ENCODE results near the gene OR6N2.

OR6N2 gene, protein sequence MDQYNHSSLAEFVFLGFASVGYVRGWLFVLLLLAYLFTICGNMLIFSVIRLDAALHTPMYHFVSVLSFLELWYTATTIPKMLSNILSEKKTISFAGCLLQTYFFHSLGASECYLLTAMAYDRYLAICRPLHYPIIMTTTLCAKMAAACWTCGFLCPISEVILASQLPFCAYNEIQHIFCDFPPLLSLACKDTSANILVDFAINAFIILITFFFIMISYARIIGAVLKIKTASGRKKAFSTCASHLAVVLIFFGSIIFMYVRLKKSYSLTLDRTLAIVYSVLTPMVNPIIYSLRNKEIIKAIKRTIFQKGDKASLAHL

DNA sequence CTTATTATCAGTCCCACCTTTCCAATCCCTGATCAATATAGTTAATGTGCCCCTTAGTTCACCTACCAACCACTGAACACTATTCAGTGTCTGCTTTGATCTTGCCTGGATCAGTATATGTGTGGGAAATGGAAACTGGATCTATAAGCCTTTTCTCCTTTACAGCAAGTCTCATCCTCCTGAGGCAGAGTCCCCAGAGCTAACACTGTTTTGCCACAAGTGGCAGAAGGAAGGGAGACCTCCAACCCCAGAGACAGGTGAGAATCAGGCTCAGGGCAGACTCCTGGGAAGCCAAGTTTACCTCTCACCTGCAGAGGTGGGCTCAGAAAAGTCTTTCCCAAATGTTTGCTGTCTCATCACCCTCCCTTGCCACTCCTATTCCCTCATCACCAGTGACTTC lies at the start of gene OR6N2:
OR6N2 (minus strand) TSS at position 101 of the 400 bp plus-strand sequence. CDS start 3,569 bp downstream, outside the sequence.
- DNase-seq (ENCODE audit: low spot score): no peak
- FAIRE-seq: no peak

DNA sequence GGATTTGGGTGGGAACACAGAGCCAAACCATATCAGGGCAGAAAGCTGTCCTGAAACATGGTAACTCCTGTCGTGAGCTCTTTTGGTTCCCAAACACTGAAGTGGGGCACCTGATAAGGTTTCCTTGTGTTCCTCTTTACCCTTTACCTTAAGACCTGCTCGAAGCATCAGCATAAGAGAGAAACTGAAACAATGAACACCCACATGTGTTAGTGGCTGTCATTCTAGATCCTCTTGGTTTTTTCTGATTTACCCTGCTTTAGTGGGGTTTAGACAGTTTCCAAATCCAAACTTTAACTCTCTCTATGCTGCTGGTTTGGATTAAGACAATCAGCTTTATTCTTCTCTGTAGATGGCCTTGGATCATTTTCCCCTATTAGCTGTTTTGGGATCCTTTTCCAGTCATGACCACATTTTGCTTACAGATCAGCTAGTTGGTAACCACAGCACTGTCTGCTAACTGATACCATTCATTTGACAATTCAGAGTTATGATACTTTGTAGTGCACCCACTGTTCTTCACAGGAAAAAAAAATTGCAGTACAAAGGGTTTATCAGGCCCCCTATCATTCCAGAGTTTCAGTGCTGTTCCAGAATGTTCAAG lies 49.2 kb upstream of the OR6N2 start:
- DNase-seq (ENCODE audit: low spot score) (no peak), FAIRE-seq (no peak)

DNA sequence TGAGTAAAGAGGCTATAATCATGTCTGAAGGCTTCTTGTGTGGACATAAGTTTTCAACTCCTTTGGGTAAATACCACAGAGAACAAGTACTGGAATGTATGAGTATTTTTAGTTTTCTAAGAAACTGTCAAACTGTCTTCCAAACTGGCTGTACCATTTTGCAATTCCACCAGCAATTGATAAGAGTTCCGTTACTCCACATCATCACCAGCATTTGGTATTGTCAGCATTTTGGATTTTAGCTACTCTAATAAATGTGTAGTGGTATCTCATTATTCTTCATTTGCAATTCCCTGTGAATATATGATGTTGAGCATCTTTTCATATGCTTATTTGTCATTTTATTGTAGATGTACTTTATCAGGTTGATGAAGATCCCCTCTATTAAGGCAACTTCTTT lies 40.7 kb upstream of the OR6N2 start:
- DNase-seq (ENCODE audit: low spot score) (no peak), FAIRE-seq (no peak)

DNA sequence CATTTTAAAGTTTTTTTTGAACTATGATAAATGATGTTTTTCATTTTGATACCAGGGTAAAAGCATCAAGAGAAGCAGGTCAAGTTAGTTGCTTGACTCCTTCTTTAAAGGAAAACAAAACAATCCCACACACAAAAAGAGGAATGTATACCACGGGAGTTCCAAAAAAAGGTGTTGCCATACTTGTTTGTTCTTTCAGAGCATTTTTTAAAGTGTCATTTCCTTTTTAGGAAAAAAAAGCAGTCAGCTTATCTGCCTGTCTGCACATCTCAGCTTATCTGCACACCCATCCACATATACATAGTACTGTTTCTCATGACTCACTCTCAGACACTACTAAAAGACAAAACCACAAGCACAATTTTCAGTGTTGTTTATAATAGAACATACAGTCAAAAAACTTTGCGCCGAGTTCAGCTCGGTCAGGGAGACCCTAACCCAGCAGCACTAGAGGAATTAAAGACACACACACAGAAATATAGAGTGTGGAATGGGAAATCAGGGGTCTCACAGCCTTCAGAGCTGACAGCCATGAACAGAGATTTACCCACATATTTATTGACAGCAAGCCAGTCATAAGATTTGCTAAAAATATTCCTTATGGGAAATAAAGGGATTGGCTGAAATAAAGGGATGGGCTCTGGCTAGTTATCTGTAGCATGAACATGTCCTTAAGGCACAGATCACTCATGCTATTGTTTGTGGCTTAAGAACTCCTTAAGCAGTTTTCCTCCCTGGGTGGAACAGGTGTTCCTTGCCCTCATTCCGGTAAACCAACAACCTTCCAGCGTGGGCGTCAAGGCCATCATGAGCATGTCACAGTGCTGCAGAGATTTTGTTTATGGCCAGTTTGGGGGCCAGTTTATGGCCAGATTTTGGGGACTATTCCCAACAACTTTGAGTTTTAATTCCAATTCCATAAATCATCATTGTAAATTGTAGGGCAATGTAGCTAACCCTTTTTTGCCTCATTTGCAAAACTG lies 38.7 kb upstream of the OR6N2 start:
- FAIRE-seq (no peak), DNase-seq (ENCODE audit: low spot score) (no peak)

DNA sequence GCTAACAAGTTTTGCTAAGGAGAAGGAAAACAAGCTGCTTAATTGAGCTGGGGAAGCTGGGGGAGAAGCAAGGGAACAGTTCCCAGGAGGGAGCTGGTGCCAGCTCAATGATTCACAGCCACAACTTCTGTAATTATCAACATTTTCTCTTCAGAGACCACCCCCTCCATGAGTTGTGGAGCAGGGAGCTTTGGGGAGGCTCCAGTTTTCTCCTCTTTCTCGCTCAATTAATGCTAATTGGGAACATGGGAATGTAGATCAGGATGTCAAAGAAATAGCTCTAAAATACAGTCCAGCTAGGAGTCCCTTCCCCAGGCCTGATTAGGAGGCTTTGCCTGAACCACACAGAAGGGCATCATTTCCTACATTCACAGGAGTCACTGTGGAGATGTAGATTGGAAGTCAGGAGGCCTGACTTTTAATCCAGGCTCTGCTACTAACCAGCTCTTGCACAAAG lies 38.0 kb upstream of the OR6N2 start:
- FAIRE-seq (no peak), DNase-seq (ENCODE audit: low spot score) (no peak)

DNA sequence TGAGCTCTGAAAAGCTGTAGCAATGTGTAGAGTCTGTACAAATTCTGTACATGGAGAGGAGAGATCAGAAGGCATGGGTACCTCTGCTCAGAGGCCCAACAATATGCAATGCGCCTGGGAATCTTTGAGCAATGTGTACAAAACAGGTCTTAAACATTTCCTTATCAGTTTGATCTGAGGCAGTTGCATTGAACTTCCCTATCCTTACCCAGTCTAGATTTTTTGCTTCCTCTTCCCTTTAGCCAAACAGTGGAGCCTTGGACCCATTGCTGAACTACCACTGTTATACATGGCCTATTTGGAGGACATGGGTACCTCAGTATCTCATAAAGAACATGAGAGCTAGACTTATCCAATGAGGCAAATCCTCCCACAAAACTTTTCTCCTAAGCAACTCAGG lies 37.6 kb upstream of the OR6N2 start:
- FAIRE-seq (no peak), DNase-seq (ENCODE audit: low spot score) (no peak)

DNA sequence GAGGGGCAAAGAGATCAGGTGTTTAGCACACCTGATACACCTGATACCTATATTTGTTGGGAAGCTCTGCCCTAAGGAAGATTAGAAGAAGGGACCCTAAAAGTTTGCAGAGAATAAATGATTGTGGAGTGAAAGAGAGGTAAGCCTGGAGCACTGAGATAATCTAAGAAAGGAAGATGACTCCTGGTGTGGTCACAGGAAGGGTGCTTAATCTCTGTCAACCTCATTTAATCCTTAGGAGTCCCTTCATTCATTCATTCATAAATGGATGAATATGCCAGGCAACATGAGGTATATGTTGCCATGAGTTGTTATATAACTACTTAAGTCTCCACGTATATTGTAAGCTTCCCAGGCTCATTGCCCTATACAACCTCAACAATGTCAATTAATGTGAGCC lies 34.0 kb upstream of the OR6N2 start:
- FAIRE-seq (no peak), DNase-seq (ENCODE audit: low spot score) (no peak)

DNA sequence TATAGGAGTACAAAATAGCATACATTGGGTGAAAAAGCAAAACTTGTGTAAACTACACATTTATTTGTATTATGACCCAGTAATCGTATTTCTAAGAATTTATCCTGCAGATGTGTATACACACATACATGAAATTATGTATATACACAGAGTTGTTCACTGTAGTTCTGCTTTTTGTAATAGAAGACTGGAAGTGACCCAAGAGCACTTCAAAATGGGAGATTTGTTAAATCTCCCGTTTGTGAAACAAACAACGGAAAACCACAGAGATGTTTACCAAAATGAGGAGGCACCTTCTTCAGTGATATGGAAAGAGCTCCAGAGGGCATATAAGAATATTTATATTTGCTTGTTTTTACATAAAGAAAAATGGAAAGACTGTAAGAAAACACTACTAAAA lies 32.2 kb upstream of the OR6N2 start:
- no peak for FAIRE-seq
- DNase-seq (ENCODE audit: low spot score): no peak

DNA sequence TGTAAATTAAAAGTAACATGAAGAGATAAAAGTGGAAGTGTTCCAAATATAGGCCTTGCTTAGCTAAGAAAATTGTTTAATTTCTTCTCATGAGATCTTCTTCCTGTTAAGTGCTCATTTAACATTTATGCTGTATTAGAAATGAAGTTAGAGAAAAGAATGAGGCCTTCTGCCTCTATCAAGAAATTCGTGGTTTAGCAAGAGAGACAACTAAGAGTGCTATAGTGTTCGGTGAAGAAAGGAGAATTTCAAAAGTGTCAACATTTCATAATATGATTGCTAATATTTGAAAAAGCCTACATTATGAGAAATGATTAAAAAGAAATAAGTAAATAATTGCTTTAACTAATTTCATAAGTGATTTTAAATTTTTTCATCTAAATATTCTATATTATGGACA lies 31.3 kb upstream of the OR6N2 start:
- FAIRE-seq: no peak
- no peak for DNase-seq (ENCODE audit: low spot score)

DNA sequence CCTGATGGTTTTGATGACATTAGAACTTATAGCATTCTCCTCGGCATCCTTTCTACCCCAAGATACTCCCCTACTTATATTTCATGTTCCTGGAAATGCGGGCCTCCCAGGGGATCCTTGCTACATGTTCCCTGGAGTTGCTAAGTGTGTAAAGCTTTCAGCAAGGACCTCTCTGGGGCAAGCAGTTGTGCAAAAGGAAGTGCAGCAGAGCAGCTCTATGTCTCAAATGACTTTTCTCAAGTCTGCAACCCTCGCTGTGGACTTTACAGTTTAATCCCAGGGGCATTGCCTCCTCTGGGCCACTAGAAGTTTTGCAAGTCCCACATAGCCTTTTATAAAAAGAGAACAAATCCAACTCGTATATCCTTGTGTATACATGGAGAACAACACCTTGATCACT lies 29.3 kb upstream of the OR6N2 start:
- FAIRE-seq (no peak), DNase-seq (ENCODE audit: low spot score) (no peak)

DNA sequence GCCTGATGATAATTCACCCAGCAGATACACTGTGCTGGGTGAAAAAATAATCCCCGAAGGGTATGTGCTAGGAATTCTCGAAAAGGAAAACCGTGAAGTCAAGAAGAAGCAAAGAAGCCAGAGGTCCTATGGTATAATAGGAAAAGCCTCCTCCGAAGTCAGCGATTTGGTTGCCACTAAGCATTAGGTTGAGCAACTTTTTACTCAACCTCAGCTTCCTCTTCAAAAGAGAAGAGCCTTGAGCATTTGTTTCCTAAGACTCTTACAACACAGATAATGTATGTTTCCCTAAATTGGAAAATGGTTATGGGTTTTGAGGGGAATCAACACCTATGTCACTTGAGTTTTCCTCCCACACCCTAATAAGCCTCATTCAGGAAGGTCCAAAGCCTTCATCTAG lies 28.9 kb upstream of the OR6N2 start:
- no peak for DNase-seq (ENCODE audit: low spot score)
- FAIRE-seq: no peak

DNA sequence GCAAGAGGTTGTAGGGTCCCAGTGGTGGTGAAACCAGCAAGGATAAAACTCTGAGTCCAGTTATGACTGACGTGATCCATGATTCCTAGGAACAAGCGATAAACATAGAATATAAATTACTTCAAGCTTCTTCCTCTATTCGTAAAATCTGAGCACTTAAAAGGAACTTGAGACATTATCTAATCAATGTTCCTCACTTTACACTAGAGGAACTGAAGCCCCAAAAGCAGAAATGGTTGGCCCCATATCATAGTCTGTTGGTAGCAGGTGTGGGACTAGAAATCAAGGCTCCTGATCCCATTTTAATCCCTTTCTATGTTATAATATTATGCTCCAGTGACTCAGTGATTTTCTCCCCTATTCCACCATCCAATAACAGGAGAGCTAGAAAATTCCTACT lies 28.3 kb upstream of the OR6N2 start:
- no peak for DNase-seq (ENCODE audit: low spot score)
- no peak for FAIRE-seq

DNA sequence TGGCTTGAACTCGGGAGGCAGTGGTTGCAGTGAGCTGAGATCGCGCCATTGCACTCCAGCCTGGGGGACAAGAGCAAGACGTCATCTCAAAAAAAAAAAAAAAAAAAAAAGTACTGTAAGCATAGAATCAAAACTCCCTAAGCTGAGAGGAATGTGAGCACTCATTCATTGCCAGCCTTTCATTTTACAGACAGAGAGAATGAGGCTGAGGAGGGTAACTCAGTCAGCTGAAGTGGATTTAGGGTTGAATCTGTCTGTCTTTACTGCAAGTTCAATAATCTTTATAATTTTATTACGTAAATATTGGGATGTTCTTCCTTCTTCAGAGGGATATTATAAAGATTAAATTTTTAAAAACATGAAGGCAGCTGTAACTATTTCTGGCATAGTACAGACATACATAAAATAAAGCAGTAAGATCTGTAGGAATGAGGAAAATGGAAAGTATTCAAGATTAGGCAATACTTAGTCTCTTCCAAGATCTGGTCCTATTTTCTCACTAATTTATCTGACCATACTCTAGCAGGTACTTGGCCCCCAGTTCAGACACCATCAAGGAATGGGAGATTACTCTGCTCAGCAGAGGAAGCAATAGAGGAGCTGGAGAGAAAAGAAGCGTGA lies 26.0 kb upstream of the OR6N2 start:
- no peak for DNase-seq (ENCODE audit: low spot score)
- no peak for FAIRE-seq

DNA sequence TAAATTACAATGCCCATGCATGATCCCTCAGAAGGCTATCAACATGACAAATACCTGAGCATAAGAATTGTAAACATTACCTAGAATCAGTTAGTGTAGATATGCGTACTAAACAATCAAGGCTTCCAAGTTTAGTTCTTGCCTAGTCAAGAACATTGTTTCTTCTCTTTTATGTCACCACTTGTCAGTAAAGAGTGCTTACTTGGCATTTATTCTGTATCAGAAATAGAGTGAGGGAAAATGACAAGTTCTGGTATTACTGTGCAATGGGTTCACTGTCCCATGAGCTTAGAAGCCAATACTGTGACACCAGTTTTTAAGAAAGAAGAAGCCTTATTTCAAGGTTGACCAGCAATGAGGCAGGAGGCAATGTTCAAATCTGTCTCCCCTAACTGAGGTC lies 22.7 kb upstream of the OR6N2 start:
- DNase-seq (ENCODE audit: low spot score) (no peak), FAIRE-seq (no peak)

DNA sequence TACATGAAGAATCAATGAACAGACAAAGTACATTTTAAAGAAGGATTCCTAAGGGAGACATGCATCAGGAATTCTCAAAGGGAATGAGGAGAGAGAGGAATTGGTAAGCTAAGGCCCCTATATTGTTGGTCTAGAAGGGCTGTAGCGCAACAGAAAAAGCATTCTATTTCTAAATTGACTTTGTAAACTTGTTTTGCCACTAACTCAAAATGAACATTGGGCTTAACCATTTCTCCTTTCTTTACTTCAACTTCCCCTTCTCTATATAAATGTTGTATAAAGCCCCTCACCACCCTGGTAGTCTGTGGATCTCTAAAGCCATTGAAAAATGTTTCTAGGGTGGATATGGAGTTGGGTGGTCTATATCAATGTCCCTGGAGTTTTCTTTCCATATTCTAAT lies 20.4 kb upstream of the OR6N2 start:
- no peak for FAIRE-seq
- DNase-seq (ENCODE audit: low spot score): no peak

DNA sequence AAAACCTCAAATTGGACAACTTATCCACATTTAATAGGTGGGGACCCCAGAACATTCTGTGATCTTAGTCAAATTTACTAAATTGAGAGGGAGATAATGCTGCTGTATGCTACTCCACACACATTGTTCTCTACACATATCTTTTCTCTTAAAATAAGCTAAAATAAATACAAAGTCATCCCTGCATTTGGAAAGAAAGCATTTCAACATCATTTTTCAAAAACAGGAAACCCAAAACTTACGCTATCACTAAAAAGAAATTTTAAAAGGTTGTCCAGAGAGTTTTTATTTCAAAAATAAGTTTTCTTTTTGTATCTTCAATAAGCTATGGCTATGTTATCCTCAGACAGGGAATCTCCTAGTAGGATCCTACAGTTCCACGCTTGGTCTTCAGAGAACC lies 19.5 kb upstream of the OR6N2 start:
- no peak for FAIRE-seq

DNA sequence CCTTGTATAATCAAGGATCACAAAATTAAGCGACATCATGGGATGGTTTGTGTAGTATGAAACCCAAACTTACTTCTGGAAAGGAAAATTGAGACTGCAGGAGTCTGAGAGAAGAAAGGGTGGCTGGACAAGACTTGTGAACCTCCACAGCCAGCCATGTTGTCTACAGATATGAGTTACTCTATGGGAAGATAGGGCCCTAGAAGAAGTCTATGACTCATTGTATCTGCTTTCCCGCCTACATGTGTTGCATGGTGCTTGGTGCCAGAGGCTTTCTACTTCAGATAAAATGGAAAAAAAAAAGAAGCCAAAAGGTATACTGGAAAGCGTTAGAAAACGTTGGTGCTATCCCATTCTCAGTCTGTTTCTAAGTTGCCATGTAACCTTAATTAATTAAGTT lies 18.7 kb upstream of the OR6N2 start:
- DNase-seq (ENCODE audit: low spot score): no peak
- FAIRE-seq: no peak

More for the DNA sequence above, 19.5 kb upstream of the OR6N2 start:
- no peak for DNase-seq (ENCODE audit: low spot score)

DNA sequence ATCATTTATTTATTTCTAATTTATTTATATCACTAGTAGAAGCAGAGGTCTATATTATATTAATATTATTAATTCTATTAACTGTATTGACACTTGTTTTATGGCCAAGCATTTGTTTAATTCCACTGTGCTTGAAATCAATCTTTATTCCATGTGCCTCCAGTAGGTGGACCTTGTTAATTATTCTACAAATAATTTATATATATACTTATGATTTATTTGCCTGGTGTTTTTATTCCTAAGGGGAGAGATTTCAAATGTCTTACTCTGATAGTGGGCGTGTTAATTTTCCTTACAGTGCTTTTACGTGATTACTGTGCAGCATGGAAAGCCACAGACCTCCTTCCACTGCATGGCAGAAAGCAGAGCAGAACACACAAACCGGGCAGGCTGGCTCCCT lies 17.5 kb upstream of the OR6N2 start:
- FAIRE-seq (peak; percentile 7), DNase-seq (ENCODE audit: low spot score) (no peak)

DNA sequence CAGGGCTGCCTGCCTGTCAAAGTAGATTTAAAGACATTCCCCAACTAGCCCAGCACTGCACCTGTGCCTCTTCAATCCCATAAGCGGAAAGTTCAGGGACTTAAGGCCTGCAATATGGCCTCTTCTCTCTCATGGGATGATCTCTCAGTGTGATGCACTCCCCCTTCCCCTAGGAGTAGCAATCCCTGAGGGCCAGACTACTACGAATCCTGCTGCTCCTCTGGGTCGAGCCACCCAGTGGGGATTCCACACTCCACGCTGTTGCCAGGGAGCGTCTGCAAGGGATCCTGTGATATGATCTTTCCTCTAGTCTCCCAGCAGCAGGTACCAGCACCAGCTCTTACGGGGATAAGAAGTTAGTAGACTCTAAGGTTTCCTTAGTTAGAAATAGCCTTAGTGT lies 13.2 kb upstream of the OR6N2 start:
- no peak for FAIRE-seq
- DNase-seq (ENCODE audit: low spot score): no peak

DNA sequence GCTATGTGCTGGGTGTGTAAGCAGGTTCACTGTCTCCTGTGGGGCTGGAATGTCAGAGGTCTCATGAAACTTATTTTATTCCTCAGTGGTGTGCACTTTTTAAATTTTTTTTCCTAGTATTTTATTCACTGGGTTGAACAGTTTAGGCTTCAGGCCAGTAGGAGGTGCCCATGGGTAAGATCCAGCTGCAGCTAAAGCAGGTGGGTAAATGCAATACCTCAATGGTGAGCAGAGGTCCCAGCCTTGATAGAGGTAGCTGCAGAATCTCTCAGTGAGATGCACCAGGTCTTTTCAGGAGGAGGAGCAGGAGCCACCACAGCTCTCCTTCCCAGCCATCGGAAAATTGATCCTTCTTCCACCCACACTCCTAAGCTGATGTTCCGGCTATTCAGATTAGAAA lies 12.6 kb upstream of the OR6N2 start:
- no peak for FAIRE-seq
- no peak for DNase-seq (ENCODE audit: low spot score)

DNA sequence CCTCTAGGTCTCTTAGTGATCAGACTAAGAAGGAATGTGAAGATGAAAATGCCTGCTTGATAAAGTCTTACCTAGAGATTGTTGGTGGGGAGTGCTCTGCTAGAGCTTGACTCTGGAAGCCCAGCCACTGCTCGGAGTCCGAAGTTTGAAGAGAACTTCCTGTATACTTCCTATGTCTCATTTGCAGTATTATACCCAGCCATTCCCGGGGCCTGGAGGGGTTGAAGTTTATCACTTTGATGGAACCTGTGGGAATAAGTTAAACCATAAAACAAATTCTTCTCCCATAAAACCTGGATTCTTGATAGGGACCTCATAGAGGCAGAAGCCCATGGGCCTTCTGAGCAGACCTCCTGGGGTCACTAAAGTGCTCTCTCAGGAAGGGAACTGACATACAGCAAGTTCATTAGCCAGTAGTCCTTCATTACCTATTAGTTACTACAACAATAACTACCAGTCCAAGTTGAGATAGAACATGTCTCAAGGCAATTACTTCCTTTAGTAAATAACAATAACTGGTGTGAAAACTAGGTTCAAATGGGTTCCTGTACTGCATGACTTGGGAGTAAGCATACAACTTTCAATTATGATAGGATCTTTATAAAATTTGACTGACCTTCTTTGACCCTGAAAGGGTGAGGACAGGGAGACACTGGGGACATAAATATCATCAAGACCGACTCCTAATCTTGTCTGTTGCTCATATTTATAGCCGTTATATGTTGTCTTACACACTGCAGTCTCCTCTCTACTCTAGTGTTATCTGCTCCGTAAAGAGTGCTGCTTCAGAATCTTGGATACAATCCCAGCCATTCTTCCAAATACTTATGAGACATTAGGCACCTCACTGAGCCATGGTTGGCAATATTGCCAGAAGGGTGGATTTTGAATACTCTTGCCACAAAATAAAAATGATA lies 8.8 kb downstream of the OR6N2 start, which contains the start of gene OR6N1:
OR6N1 (minus strand) TSS at position 246 of the 917 bp plus-strand sequence. CDS start 5,513 bp downstream, outside the sequence.
- FAIRE-seq (no peak), DNase-seq (ENCODE audit: low spot score) (no peak)

Measured in RCC 7860 (cell line).